Measurements from ENCODE around the gene EIF4G3.
"Not testable (repeated sequence)": the region's sequence is repeated elsewhere in the genome, so short reads cannot be mapped to it uniquely, and the experiment has no call there.

Gene EIF4G3

GRCh38 chr1:20962576-20963258 is 214.0 kb downstream of the EIF4G3 start:
- in situ Hi-C loops (cut with MboI; ENCODE audit: low sequenced_read_pairs) = no loop called here

GRCh38 chr1:20958430-20958829 is 218.3 kb downstream of the EIF4G3 start:
- in situ Hi-C loops (cut with MboI; ENCODE audit: low sequenced_read_pairs) = no loop called here

- in situ Hi-C loops (cut with MboI; ENCODE audit: low sequenced_read_pairs) = no loop called here
Observed at GRCh38 chr1:20956272-20956671, 220.4 kb downstream of the EIF4G3 start.

- in situ Hi-C loops (cut with MboI; ENCODE audit: low sequenced_read_pairs) = no loop called here
Observed at GRCh38 chr1:20950679-20951078, 226.0 kb downstream of the EIF4G3 start.

- in situ Hi-C loops (cut with MboI; ENCODE audit: low sequenced_read_pairs) = no loop called here
Observed at GRCh38 chr1:20949871-20950590, 226.7 kb downstream of the EIF4G3 start.

GRCh38 chr1:20948101-20948500 is 228.6 kb downstream of the EIF4G3 start:
- in situ Hi-C loops (cut with MboI; ENCODE audit: low sequenced_read_pairs) = no loop called here

- in situ Hi-C loops (cut with MboI; ENCODE audit: low sequenced_read_pairs) = no loop called here
Observed at GRCh38 chr1:20947409-20947808, 229.3 kb downstream of the EIF4G3 start.

- in situ Hi-C loops (cut with MboI; ENCODE audit: low sequenced_read_pairs) = no loop called here
Observed at GRCh38 chr1:20936621-20937020, 240.1 kb downstream of the EIF4G3 start.

GRCh38 chr1:20936216-20936615 is 240.5 kb downstream of the EIF4G3 start:
- in situ Hi-C loops (cut with MboI; ENCODE audit: low sequenced_read_pairs) = no loop called here

GRCh38 chr1:20935717-20936116 is 241.0 kb downstream of the EIF4G3 start:
- in situ Hi-C loops (cut with MboI; ENCODE audit: low sequenced_read_pairs) = no loop called here

- in situ Hi-C loops (cut with MboI; ENCODE audit: low sequenced_read_pairs) = no loop called here
Observed at GRCh38 chr1:20932437-20932977, 244.2 kb downstream of the EIF4G3 start.

GRCh38 chr1:20931930-20932436 is 244.7 kb downstream of the EIF4G3 start:
- in situ Hi-C loops (cut with MboI; ENCODE audit: low sequenced_read_pairs) = no loop called here

- in situ Hi-C loops (cut with MboI; ENCODE audit: low sequenced_read_pairs) = no loop called here
Observed at GRCh38 chr1:20930427-20930826, 246.3 kb downstream of the EIF4G3 start.

GRCh38 chr1:20928146-20928545 is 248.6 kb downstream of the EIF4G3 start:
- in situ Hi-C loops (cut with MboI; ENCODE audit: low sequenced_read_pairs) = no loop called here

- in situ Hi-C loops (cut with MboI; ENCODE audit: low sequenced_read_pairs) = no loop called here
Observed at GRCh38 chr1:20921285-20921684, 255.4 kb downstream of the EIF4G3 start.

- in situ Hi-C loops (cut with MboI; ENCODE audit: low sequenced_read_pairs) = no loop called here
Observed at GRCh38 chr1:20913242-20913641, 263.5 kb downstream of the EIF4G3 start.

GRCh38 chr1:20907526-20907925 is 269.2 kb downstream of the EIF4G3 start:
- in situ Hi-C loops (cut with MboI; ENCODE audit: low sequenced_read_pairs) = not testable (repeated sequence)

GRCh38 chr1:20903437-20903836 is 273.3 kb downstream of the EIF4G3 start:
- in situ Hi-C loops (cut with MboI; ENCODE audit: low sequenced_read_pairs) = no loop called here

- in situ Hi-C loops (cut with MboI; ENCODE audit: low sequenced_read_pairs) = no loop called here
Observed at GRCh38 chr1:20900056-20900455, 276.6 kb downstream of the EIF4G3 start.

- in situ Hi-C loops (cut with MboI; ENCODE audit: low sequenced_read_pairs) = no loop called here
Observed at GRCh38 chr1:20899154-20899972, 277.3 kb downstream of the EIF4G3 start.

- in situ Hi-C loops (cut with MboI; ENCODE audit: low sequenced_read_pairs) = no loop called here
Observed at GRCh38 chr1:20896826-20897225, 279.9 kb downstream of the EIF4G3 start.

Data from HL-60/S4 treated with phorbol 12-myristate 13-acetate at 8.2 ng/mL for 4 days and 3 days (cell line).